Hematopoietic multipotent progenitor cell treated with erythropoietin and hydrocortisone succinate and interleukin-3 and kit ligand, for 4 days (in vitro differentiated cells): ENCODE measurements around the gene GRIFIN.

Source experiments
- DNase-seq: peaks from one replicate; pipeline ENCODE4 v3.0.0-alpha.2; 2015

Gene GRIFIN

GRCh38 chr7:2497500-2498336, 21.5 kb upstream of the GRIFIN start:
- peak; percentile 38 for DNase-seq

GRCh38 chr7:2497065-2497464, 20.9 kb upstream of the GRIFIN start:
- no peak for DNase-seq

GRCh38 chr7:2496375-2496774, 20.2 kb upstream of the GRIFIN start:
- DNase-seq, result no peak

GRCh38 chr7:2495418-2496299, 19.5 kb upstream of the GRIFIN start:
- no peak for DNase-seq

- no peak for DNase-seq
These were observed 18.3 kb upstream of the GRIFIN start for GRCh38 chr7:2494191-2495130.

- no peak for DNase-seq
These were observed 17.3 kb upstream of the GRIFIN start for GRCh38 chr7:2493205-2494164.

- no peak for DNase-seq
These were observed 15.8 kb upstream of the GRIFIN start for GRCh38 chr7:2492038-2492437.

- DNase-seq, result no peak
These were observed 14.0 kb upstream of the GRIFIN start for GRCh38 chr7:2490181-2490651.

- DNase-seq, result no peak
These were observed 12.5 kb upstream of the GRIFIN start for GRCh38 chr7:2488681-2489080.

- no peak for DNase-seq
These were observed 12.1 kb upstream of the GRIFIN start for GRCh38 chr7:2488272-2488645.

- DNase-seq, result no peak
These were observed 11.5 kb upstream of the GRIFIN start for GRCh38 chr7:2487586-2488271.

- no peak for DNase-seq
These were observed 8.7 kb upstream of the GRIFIN start for GRCh38 chr7:2484868-2485267.

GRCh38 chr7:2483494-2483893, 7.3 kb upstream of the GRIFIN start:
- DNase-seq, result no peak

- DNase-seq, result no peak
These were observed 6.7 kb upstream of the GRIFIN start for GRCh38 chr7:2482725-2483451.

- no peak for DNase-seq
These were observed 5.0 kb upstream of the GRIFIN start for GRCh38 chr7:2481195-2481594.

- DNase-seq, result no peak
These were observed 3.8 kb upstream of the GRIFIN start for GRCh38 chr7:2480070-2480408.

GRCh38 chr7:2479276-2480069, 3.3 kb upstream of the GRIFIN start:
- no peak for DNase-seq

- no peak for DNase-seq
These were observed 2.6 kb upstream of the GRIFIN start for GRCh38 chr7:2478800-2479199.

- DNase-seq, result peak; percentile 63
These were observed 2.2 kb upstream of the GRIFIN start for GRCh38 chr7:2478399-2478785.
